OCI-M2 (cell line): ENCODE measurements around the gene PFKFB4.

ENCODE experiments used
- DNase-seq: peaks from one replicate; lab custom pipeline; 2025; ENCODE audit not compliant: unreplicated experiment; lab: John Stamatoyannopoulos, UW

PFKFB4 gene

DNA sequence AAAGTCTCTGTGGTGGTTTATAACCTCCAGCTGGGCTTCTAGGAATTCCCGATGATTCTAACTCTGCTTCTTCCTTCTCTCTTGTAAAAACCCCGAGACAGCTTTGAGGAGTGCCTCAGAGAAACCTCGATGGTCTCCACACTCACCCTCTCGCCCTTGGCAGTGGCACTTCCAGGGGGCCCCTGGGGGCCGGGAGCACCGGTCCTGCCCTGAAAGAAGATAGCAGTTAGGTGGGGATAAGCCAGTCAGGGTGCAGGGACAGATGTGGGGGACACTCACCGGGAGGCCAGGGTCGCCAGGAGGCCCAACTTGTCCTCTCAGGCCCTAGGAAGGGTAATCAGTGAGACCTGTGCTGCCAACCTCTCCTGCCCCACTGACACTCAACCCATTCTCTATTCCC is 28.8 kb upstream of the PFKFB4 start:
- no peak for DNase-seq

GRCh38 chr3:48584836-48585235 is 28.2 kb upstream of the PFKFB4 start:
- DNase-seq: no peak

- DNase-seq: no peak
Measured at GRCh38 chr3:48581621-48582481, 25.2 kb upstream of the PFKFB4 start.

- no peak for DNase-seq
Measured at GRCh38 chr3:48576647-48577046, 20.0 kb upstream of the PFKFB4 start.

DNA sequence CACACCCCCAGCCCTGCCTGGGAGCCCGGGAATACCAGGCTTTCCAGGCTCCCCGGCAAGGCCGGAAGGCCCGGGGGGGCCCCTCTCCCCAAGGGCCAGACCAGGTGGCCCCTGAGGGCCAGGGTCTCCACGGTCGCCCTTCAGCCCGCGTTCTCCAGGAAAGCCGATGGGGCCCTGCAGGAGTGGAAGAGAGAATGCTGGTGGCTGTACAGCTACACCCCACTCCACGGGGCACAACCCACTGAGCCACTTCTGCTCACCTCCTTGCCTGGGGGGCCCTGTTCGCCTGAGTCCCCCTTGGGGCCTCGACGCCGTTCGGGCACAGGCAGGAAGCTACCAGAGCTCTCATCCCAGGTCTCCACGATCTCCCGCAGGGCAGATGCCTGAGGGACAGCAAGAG is 18.8 kb upstream of the PFKFB4 start:
- DNase-seq: no peak

- DNase-seq: no peak
Measured at GRCh38 chr3:48573973-48574585, 17.5 kb upstream of the PFKFB4 start.

DNA sequence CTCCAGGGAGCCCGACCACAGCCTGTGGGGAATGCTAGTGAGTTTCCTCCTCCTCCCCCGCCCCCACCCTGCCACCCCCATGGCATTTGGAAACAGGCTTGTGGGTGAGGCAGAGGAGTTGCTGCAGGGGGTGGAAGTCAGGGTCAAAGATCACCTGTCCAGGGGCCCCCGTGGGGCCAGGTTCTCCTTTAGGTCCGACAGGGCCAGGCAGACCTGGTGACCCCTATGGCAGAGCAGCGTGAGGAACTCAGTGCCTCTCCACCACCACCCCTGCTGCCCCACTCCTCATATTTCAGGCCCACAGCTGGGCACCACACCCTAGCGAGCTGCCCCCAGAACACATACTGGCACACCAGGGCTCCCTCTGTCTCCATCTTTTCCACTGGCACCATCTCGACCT is 15.9 kb upstream of the PFKFB4 start:
- DNase-seq: no peak

DNA sequence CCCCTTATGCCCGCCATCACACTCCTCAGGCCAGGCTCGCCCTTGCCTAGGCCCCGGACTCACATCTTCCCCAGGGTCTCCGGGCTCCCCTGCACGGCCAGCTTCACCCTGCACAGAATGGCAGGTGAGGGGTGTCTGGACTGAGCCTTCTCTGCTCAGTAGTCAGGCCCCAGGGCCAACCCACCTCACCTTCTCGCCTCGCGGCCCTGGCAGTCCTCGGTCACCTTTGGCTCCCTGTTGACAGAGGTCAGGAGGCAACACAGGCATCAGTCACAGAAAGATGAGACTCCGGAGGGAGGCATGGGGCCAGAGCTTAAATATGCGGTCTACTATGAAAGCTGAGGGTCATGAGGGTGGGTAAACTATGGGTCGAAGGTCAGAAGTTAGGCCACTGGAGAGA is 15.3 kb upstream of the PFKFB4 start:
- no peak for DNase-seq

- no peak for DNase-seq
Measured at GRCh38 chr3:48569808-48570450, 13.3 kb upstream of the PFKFB4 start.

- no peak for DNase-seq
Measured at GRCh38 chr3:48569400-48569799, 12.8 kb upstream of the PFKFB4 start.

DNA sequence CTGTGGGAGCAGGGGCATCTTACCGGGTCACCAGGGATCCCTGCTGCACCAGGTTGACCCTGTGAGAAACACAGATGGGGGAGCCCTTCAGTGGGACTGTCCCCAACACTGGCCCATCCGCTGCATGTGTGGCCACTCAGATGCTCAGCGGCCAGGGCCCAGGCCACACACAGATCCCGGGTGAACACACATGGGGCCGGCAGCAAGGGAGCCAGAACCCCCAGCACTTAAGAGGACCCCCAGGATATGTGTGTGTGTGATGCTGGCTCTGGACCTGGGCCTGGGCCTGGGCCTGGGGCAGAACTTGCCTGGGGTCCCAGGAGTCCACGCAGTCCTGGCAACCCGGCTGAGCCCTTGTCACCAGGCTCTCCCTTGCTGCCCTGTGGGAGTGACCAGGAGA is 11.9 kb upstream of the PFKFB4 start:
- no peak for DNase-seq

DNA sequence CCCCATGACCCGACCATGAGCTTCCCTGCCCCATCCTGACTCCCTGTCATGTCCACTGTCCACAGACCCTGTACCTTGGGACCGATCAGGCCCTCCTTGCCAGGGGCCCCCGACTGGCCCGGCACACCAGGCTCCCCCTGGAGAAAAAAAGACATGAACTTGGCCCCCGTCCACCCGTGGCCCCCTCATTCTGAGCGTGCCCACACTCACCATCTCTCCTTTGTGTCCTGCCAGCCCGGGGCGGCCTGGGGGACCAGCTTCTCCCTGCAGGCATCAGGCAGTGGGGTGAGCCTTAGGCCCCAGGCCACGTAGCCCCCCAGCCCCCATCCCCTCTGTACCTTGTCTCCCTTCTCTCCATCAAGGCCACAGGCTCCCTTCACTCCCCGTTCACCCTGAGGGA is 10.9 kb upstream of the PFKFB4 start:
- no peak for DNase-seq

DNA sequence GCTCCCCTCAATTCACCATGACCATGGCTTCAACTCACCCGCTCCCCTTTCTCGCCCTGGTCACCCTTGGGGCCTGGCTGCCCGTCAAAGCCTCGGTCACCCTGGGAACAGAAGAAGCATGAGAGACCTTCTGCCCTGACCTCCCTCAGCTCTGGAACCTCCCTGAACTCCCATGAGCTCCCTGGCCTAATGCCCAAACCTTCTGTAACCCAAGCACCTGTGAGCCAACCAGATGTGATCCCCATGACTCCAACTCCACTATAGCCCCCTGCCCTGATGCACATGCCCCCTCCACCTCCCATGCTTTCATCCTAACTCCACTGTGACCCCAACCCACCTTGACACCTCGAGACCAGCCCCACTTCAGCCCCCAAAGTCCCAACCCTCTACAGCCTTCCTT is 10.5 kb upstream of the PFKFB4 start:
- DNase-seq: no peak

GRCh38 chr3:48566401-48566760 is 9.8 kb upstream of the PFKFB4 start:
- no peak for DNase-seq

GRCh38 chr3:48565591-48566400 is 9.2 kb upstream of the PFKFB4 start:
- no peak for DNase-seq

GRCh38 chr3:48565186-48565585 is 8.6 kb upstream of the PFKFB4 start:
- DNase-seq: no peak

DNA sequence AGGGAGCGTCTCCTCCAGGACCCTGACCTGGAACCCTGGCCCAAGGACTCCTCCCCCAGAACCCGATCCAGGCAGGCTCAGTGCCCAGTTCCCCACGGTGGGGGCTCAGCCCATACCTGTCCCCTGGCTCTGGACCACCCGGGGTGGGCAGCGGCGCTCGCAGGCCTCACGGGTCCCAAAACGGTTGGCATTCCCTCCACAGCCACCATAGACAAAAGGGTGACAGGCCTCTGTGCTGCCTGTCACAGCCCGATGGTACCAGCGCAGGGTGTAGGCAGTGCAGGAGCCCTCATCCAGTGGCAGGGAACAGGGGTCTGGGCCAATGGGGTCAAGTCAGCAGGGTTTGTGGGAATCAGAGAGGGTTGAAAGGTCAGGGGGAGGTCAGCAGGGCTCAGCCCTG is 8.1 kb upstream of the PFKFB4 start:
- DNase-seq: no peak

DNA sequence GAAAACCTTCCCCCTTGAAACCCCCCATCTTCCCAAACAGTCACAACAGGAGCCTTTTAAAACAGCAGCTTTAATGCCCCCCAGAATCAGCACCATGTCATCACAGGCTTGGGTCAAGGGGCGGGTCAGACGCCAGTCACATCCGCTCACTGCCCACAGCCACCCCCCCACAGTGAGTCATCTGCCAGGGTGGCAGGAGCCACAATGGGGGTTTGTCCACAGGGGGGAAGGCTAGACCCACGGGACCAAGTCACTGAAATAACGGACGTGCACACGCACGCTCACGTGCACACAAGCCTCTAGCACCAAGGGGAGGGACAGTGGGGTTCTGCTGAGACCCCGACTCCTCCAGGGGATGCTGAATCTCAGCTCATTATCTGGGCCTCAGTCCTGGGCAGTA is 7.4 kb upstream of the PFKFB4 start:
- DNase-seq: no peak

DNA sequence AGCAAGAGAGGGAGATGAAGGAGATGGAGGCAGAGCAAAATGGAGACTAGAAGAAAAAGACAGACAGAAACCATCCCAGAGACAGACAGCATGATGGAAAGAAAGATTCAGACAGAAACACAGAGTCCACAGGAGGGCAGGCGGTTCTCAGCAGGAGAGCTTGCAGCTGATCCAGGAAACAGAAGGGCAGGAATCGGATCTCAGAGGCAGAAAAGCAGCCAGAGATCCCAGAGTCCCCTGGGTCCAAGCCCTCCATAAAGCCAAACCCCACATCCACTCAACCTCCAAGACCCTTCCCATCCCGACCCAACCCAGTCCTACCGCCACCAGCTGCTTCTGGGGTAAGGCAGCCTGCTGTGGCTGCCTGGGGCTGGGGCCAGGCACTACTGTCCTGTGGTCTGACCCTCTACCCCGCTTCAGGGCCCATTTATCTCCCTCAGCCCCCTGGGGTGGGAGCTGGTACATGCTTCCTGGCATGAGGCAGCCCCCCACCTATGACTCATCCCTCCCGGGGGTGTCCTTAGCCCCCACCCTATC is 6.8 kb upstream of the PFKFB4 start, which contains the start of gene UCN2:
UCN2 (minus strand) TSS at position 400 of the 537 bp plus-strand sequence. CDS start 657 bp downstream, outside the sequence.
- DNase-seq: no peak

GRCh38 chr3:48562367-48563095 is 5.9 kb upstream of the PFKFB4 start:
- no peak for DNase-seq
